ENCODE data around the gene TTC39A.

Gene TTC39A

GRCh38 chr1:51316846-51317120, 13.6 kb downstream of the TTC39A start:
- Mint-ChIP-seq H3K4me3 (peak overlapping the region in 2 of 3 experiments; percentile 5 to 11), H3K27ac (peak overlapping the region; percentile 82 to 96 (median 94)), H3K4me1 (peaks cover 27% of the 10 kb centered on the region), H3K27me3 (ENCODE audit: low read depth) (peaks cover 14% of the 10 kb centered on the region), H3K9me3 (no peaks in the 10 kb centered on the region), H3K36me3 (ENCODE audit: low read depth) (no peaks in the 10 kb centered on the region)
- no peak for TF ChIP-seq CTCF (IDR thresholded peaks at IDR 0.05; ENCODE audit: unreplicated experiment in 3 of 3)

GRCh38 chr1:51316113-51316845, 14.1 kb downstream of the TTC39A start:
- Mint-ChIP-seq H3K27ac (peak overlapping the region; percentile 82 to 96 (median 94)), H3K4me1 (peaks cover 27% of the 10 kb centered on the region), H3K36me3 (ENCODE audit: low read depth) (no peaks in the 10 kb centered on the region), H3K4me3 (peak overlapping the region in 1 of 3 experiments; percentile 5), H3K9me3 (no peaks in the 10 kb centered on the region), H3K27me3 (ENCODE audit: low read depth) (peaks cover 14% of the 10 kb centered on the region)
- TF ChIP-seq CTCF (IDR thresholded peaks at IDR 0.05; ENCODE audit: unreplicated experiment in 3 of 3): no peak

DNA sequence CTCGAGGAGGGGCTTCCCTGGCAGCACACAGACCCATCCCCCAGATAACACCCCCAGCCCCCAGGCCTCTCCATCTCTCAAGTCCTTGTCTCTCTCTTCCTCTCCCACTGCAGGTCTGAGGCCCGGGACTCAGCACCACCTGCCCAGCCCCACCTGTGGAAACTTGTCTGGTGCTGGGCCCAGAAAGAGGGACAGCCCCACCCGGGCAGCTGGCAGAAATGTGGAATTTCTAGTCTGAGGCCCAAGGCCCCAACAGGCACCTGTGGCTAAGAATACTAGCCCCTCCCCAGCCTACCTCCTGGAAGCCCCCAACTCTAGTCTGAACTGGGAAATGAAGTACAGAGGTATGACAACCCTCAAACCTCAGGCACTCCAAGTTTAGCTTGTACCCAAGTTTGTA, 15.4 kb downstream of the TTC39A start:
- Mint-ChIP-seq H3K4me3 (no peak overlapping the region), H3K4me1 (peaks cover 27% of the 10 kb centered on the region), H3K9me3 (no peaks in the 10 kb centered on the region), H3K27me3 (ENCODE audit: low read depth) (peaks cover 14% of the 10 kb centered on the region), H3K27ac (peak overlapping the region; percentile 82 to 88 (median 87)), H3K36me3 (ENCODE audit: low read depth) (no peaks in the 10 kb centered on the region)
- no peak for TF ChIP-seq CTCF (IDR thresholded peaks at IDR 0.05; ENCODE audit: unreplicated experiment in 3 of 3)

GRCh38 chr1:51313961-51314777, 16.2 kb downstream of the TTC39A start:
- TF ChIP-seq CTCF (IDR thresholded peaks at IDR 0.05; ENCODE audit: unreplicated experiment in 3 of 3): no peak
- peaks cover 27% of the 10 kb centered on the region for H3K4me1 Mint-ChIP-seq
- no peaks in the 10 kb centered on the region for H3K9me3 Mint-ChIP-seq
- H3K27me3 Mint-ChIP-seq (ENCODE audit: low read depth): peaks cover 13% of the 10 kb centered on the region
- no peak overlapping the region for H3K4me3 Mint-ChIP-seq
- H3K36me3 Mint-ChIP-seq (ENCODE audit: low read depth): no peaks in the 10 kb centered on the region
- peak overlapping the region; percentile 82 to 88 (median 87) for H3K27ac Mint-ChIP-seq

DNA sequence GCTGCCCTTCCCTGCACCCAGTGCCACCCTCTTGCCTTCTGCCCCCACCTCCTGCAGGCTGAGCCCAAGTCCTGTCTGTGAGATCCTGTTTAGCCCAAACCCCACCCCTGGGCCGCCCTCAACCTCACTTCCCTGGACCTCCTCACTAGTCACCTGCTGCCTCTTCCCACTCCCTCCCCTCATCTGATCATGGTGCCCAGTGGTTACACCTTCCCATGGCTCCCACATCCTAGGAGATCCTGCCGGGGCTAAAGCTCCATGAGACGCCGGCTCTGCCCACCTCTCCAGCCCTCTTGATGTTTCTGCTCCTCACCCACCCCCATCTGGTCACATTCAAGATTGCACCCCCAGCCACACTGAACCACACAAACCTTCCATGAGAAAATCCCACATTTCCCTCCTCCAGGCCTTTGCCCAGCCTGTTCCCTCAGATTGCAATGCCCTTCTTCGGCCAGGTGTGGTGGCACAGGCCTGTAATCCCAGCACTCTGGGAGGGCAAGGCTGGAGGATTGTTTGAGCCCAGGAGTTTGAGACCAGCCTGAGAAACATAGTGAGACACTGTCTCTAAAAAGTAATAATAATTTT, 17.0 kb downstream of the TTC39A start:
- H3K27ac Mint-ChIP-seq: peak overlapping the region in 2 of 3 experiments; percentile 87 to 88
- no peaks in the 10 kb centered on the region for H3K36me3 Mint-ChIP-seq (ENCODE audit: low read depth)
- no peak for TF ChIP-seq CTCF (IDR thresholded peaks at IDR 0.05; ENCODE audit: unreplicated experiment in 3 of 3)
- H3K9me3 Mint-ChIP-seq: no peaks in the 10 kb centered on the region
- H3K4me1 Mint-ChIP-seq: peaks cover 27% of the 10 kb centered on the region
- peaks cover 10% of the 10 kb centered on the region for H3K27me3 Mint-ChIP-seq (ENCODE audit: low read depth)
- no peak overlapping the region for H3K4me3 Mint-ChIP-seq
